SK-N-MC (cell line): ENCODE measurements around the gene EAPP.

Experiments
- EZH2 ChIP-seq: fragments of 200-600 bp; sonication (generic); IDR thresholded peaks from one replicate; pipeline ENCODE4 v1.6.1; 2017; ENCODE audit warnings: antibody characterized with exemption
- FOXP2 ChIP-seq: optimal IDR thresholded peaks from 2 replicates; pipeline ENCODE3; 2011; ENCODE audit warnings: mild to moderate bottlenecking, moderate library complexity; ENCODE audit not compliant: insufficient read depth; ENCODE audit errors: extremely low read length, control extremely low read depth
- POLR2AphosphoS5 ChIP-seq: IDR thresholded peaks from 2 replicates; pipeline ENCODE4 v1.6.1; 2012; ENCODE audit warnings: mild to moderate bottlenecking, low read depth, low read length, borderline replicate concordance

DNA sequence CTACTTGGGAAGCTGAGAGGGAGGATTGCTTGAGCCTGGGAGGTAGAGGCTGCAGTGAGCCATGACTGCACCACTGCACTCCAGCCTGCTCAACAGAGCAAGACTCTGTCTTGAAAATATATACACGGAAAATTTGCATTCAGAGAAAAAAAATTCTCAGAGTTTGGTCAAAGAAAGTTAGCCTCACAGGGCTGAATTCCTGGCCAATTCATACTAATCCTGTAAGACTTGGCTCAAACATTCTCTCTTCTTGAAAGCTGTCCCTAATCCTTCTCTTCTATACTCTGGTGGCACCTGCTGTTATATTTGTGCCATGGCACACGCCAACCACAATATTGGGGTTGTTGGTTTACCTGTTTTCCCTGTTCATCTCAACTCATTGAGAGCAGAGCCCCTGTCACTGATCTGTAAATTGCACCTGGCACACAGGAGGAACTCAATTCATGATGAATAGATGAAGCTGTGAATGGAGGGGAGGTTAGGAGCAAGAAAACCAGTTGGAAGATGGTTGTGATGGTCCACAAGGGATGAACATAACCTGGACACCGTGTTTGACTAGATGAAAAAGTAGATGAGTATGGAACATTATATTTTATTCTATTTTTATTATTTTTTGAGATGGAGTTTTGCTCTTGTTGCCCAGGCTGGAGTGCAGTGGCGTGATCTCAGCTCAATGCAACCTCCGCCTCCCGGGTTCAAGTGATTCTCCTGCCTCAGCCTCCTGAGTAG lies 40.7 kb downstream of the EAPP start:
- no peak for TF ChIP-seq EZH2
- no peak for TF ChIP-seq POLR2AphosphoS5
- no peak for TF ChIP-seq FOXP2
